HG03457 (cell line): ENCODE measurements around the gene BRICD5.
"Not testable (repeated sequence)": the region's sequence is repeated elsewhere in the genome, so short reads cannot be mapped to it uniquely, and the experiment has no call there.

Source experiments
- ATAC-seq: cut with Tn5 transposase; IDR thresholded peaks from one replicate; pipeline ENCODE4 v1.9.1; 2021; ENCODE audit warnings: moderate number of reproducible peaks; ENCODE audit not compliant: unreplicated experiment

BRICD5 gene

GRCh38 chr16:2223221-2223941 lies 12.7 kb upstream of the BRICD5 start, which contains the start of gene E4F1:
Gene E4F1, plus strand, starts transcription at chr16:2223591. Its CDS starts 23 bp downstream, at chr16:2223614.
- ATAC-seq = peak; percentile 78

GRCh38 chr16:2216330-2216729 lies 5.7 kb upstream of the BRICD5 start:
- no peak for ATAC-seq

- peak; percentile 72 for ATAC-seq
These were observed 4.0 kb upstream of the BRICD5 start, which contains the start of gene PGP for GRCh38 chr16:2214719-2214968. Gene PGP, minus strand, starts transcription at chr16:2214840. Its CDS starts 63 bp downstream, at chr16:2214777.

GRCh38 chr16:2213817-2214718 lies 3.4 kb upstream of the BRICD5 start:
- ATAC-seq = no peak

GRCh38 chr16:2212362-2213324 lies 2.0 kb upstream of the BRICD5 start:
- ATAC-seq = no peak

GRCh38 chr16:2211923-2212347 lies 1.3 kb upstream of the BRICD5 start:
- no peak for ATAC-seq

GRCh38 chr16:2210009-2210332 lies 692 bp downstream of the BRICD5 start:
- ATAC-seq = no peak

GRCh38 chr16:2209258-2210008 lies 1.2 kb downstream of the BRICD5 start:
- ATAC-seq = no peak

- no peak for ATAC-seq
These were observed 1.9 kb downstream of the BRICD5 start for GRCh38 chr16:2208772-2209171.

- ATAC-seq = no peak
These were observed 2.4 kb downstream of the BRICD5 start for GRCh38 chr16:2208308-2208707.

GRCh38 chr16:2207872-2208271 lies 2.8 kb downstream of the BRICD5 start:
- ATAC-seq = no peak

GRCh38 chr16:2206780-2207433 lies 3.8 kb downstream of the BRICD5 start:
- no peak for ATAC-seq

- no peak for ATAC-seq
These were observed 4.3 kb downstream of the BRICD5 start for GRCh38 chr16:2206420-2206779.

GRCh38 chr16:2205967-2206313 lies 4.7 kb downstream of the BRICD5 start:
- peak; percentile 10 for ATAC-seq

- ATAC-seq = peak; percentile 49
These were observed 5.3 kb downstream of the BRICD5 start, which contains the start of gene MLST8 for GRCh38 chr16:2205104-2205966. Gene MLST8, plus strand, starts transcription at chr16:2205454. Its CDS starts 632 bp downstream, at chr16:2206086.

- no peak for ATAC-seq
These were observed 6.1 kb downstream of the BRICD5 start for GRCh38 chr16:2204416-2205103.

GRCh38 chr16:2203119-2203688 lies 7.5 kb downstream of the BRICD5 start:
- ATAC-seq = not testable (repeated sequence)

GRCh38 chr16:2200313-2200712 lies 10.3 kb downstream of the BRICD5 start:
- ATAC-seq = no peak
